HG02798 (cell line): Measurements from ENCODE around the gene SPAG17.

Source experiments
- ATAC-seq: cut with Tn5 transposase; IDR thresholded peaks from one replicate; pipeline ENCODE4 v1.9.1; 2021; ENCODE audit warnings: mild to moderate bottlenecking; ENCODE audit not compliant: unreplicated experiment, poor library complexity

The SPAG17 gene

GRCh38 chr1:118123116-118123839 is 61.8 kb downstream of the SPAG17 start:
- ATAC-seq: no peak

- ATAC-seq: no peak
Measured at GRCh38 chr1:118122234-118123004, 62.6 kb downstream of the SPAG17 start.

GRCh38 chr1:118118873-118119463 is 66.1 kb downstream of the SPAG17 start:
- no peak for ATAC-seq

GRCh38 chr1:118118469-118118868 is 66.6 kb downstream of the SPAG17 start:
- no peak for ATAC-seq

GRCh38 chr1:118117521-118117920 is 67.5 kb downstream of the SPAG17 start:
- no peak for ATAC-seq

GRCh38 chr1:118116909-118117308 is 68.1 kb downstream of the SPAG17 start:
- ATAC-seq: no peak

GRCh38 chr1:118116401-118116800 is 68.6 kb downstream of the SPAG17 start:
- no peak for ATAC-seq

GRCh38 chr1:118115567-118116295 is 69.3 kb downstream of the SPAG17 start:
- no peak for ATAC-seq

GRCh38 chr1:118113261-118113660 is 71.8 kb downstream of the SPAG17 start:
- ATAC-seq: no peak

- no peak for ATAC-seq
Measured at GRCh38 chr1:118110580-118110979, 74.4 kb downstream of the SPAG17 start.

- ATAC-seq: no peak
Measured at GRCh38 chr1:118104951-118105350, 80.1 kb downstream of the SPAG17 start.

GRCh38 chr1:118102445-118102844 is 82.6 kb downstream of the SPAG17 start:
- no peak for ATAC-seq

GRCh38 chr1:118101999-118102398 is 83.0 kb downstream of the SPAG17 start:
- no peak for ATAC-seq

- ATAC-seq: no peak
Measured at GRCh38 chr1:118101515-118101844, 83.5 kb downstream of the SPAG17 start.

GRCh38 chr1:118100686-118101514 is 84.1 kb downstream of the SPAG17 start:
- ATAC-seq: no peak

GRCh38 chr1:118099686-118100085 is 85.3 kb downstream of the SPAG17 start:
- no peak for ATAC-seq

- no peak for ATAC-seq
Measured at GRCh38 chr1:118097622-118098348, 87.2 kb downstream of the SPAG17 start.

- ATAC-seq: no peak
Measured at GRCh38 chr1:118093017-118093416, 92.0 kb downstream of the SPAG17 start.

- no peak for ATAC-seq
Measured at GRCh38 chr1:118090130-118090529, 94.9 kb downstream of the SPAG17 start.
